K562 (cell line): Measurements from ENCODE around the gene RAB31. TPM values are rescaled to one million over a fixed set of nuclear protein-coding genes. Genes with fewer than 3 reads are reported as not detected.

ENCODE experiments used
- CBX1 ChIP-seq: sonication (generic); IDR thresholded peaks from 2 replicates; pipeline ENCODE4 v1.6.1; 2016; ENCODE audit warnings: antibody characterized with exemption, low read depth, mild to moderate bottlenecking
- CBX8 ChIP-seq: fragments of 200-600 bp; sonication (generic); IDR thresholded peaks from 2 replicates; pipeline ENCODE4 v1.6.1; 2012; ENCODE audit warnings: borderline replicate concordance, mixed run types, low read depth, mild to moderate bottlenecking, moderate library complexity, mixed read lengths, low read length, control low read depth, inconsistent platforms; ENCODE audit not compliant: poor library complexity, severe bottlenecking; ENCODE audit errors: extremely low read depth
- CREB1 ChIP-seq, 2 experiments: sonication (generic) in 1 of 2; formaldehyde crosslinking in 1 of 2; IDR thresholded peaks; 2 replicates each; pipeline versions ENCODE4 v1.6.1 to v1.8.0; 2012 to 2022; ENCODE audit warnings: inconsistent platforms in 1 of 2, mild to moderate bottlenecking in 1 of 2, missing genetic modification reagents in 1 of 2, moderate library complexity in 1 of 2
- CXXC5 ChIP-seq: fragments of 250-450 bp; sonication (Bioruptor Pico); IDR thresholded peaks from 2 replicates; pipeline ENCODE4 v1.8.0; 2022; ENCODE audit warnings: inconsistent platforms, mild to moderate bottlenecking, moderate library complexity
- MEF2A ChIP-seq: IDR thresholded peaks from 2 replicates; pipeline ENCODE4 v1.6.1; 2011; ENCODE audit warnings: low read depth, mild to moderate bottlenecking, low read length, moderate library complexity; ENCODE audit not compliant: control insufficient read depth
- MEIS2 ChIP-seq: fragments of 450-650 bp; IDR thresholded peaks from 2 replicates; pipeline ENCODE4 v1.6.1; 2014; ENCODE audit warnings: mild to moderate bottlenecking; ENCODE audit not compliant: partially characterized antibody
- MLX ChIP-seq, 2 experiments: fragments of 450-650 bp in 1 of 2; sonication (generic) in 1 of 2; formaldehyde crosslinking; conservative IDR thresholded peaks; 2 replicates each; pipeline versions ENCODE4 v1.4.0 to v1.8.1; 2020 to 2022; ENCODE audit warnings: mild to moderate bottlenecking in 1 of 2, missing genetic modification reagents in 1 of 2
- NUFIP1 ChIP-seq: fragments of 450-650 bp; IDR thresholded peaks from 2 replicates; pipeline ENCODE4 v1.6.1; 2018; ENCODE audit not compliant: partially characterized antibody
- RB1 ChIP-seq: fragments of 450-650 bp; IDR thresholded peaks from 2 replicates; pipeline ENCODE4 v1.6.1; 2017; ENCODE audit warnings: low read depth, mild to moderate bottlenecking
- SREBF2 ChIP-seq: sonication (generic); formaldehyde crosslinking; IDR thresholded peaks from 2 replicates; pipeline ENCODE4 v1.4.0; 2020; ENCODE audit warnings: mild to moderate bottlenecking, missing genetic modification reagents
- ZNF124 ChIP-seq: sonication (generic); formaldehyde crosslinking; IDR thresholded peaks from 2 replicates; pipeline ENCODE4 v1.8.1; 2022; ENCODE audit warnings: missing genetic modification reagents
- ZNF354B ChIP-seq: fragments of 250-450 bp; sonication (Bioruptor Pico); IDR thresholded peaks from 2 replicates; pipeline ENCODE4 v1.4.0; 2020
- ZNF436 ChIP-seq: fragments of 250-450, 450-650 bp; sonication (Bioruptor Pico); formaldehyde crosslinking; IDR thresholded peaks from 2 replicates; pipeline ENCODE4 v1.7.0; 2020; ENCODE audit warnings: mild to moderate bottlenecking
- ZNF644 ChIP-seq: fragments of 200-800 bp; sonication (Bioruptor generic); IDR thresholded peaks from 2 replicates; pipeline ENCODE4 v1.6.1; 2016; ENCODE audit warnings: low read depth, missing genetic modification characterization, missing compliant biosample characterization
- ZNF740 ChIP-seq, 3 experiments: fragments of 200-800 bp in 1 of 3; sonication (Bioruptor generic) in 1 of 3; sonication (generic) in 1 of 3; formaldehyde crosslinking in 1 of 3; IDR thresholded peaks; 2 replicates each; pipeline versions ENCODE4 v1.6.1 to v1.8.0; 2016 to 2022; ENCODE audit warnings: mild to moderate bottlenecking in 2 of 3, missing compliant biosample characterization in 2 of 3, missing genetic modification characterization in 2 of 3, missing genetic modification reagents in 1 of 3
- ZNF77 ChIP-seq: fragments of 250-450 bp; sonication (Bioruptor Pico); IDR thresholded peaks from 2 replicates; pipeline ENCODE4 v1.5.0; 2020
- ZNF778 ChIP-seq: fragments of 450-650 bp; formaldehyde crosslinking; IDR thresholded peaks from 2 replicates; pipeline ENCODE4 v1.4.0; 2020; ENCODE audit warnings: mild to moderate bottlenecking, moderate library complexity
- polyA plus RNA-seq, 8 experiments: library from polyadenylated mRNA; depleted of rRNA in 4 of 8; stranded (reverse) in 5 of 8; unstranded in 3 of 8; fragments of >200 nt; fragmentation: Nextera tagmentation in 2 of 8; fragmentation: Illumina TruSeq in 1 of 8; extraction: Ambion mirVana in 2 of 8; extraction: Trizol in 1 of 8; gene quantifications; 2 replicates each; pipeline versions ENCODE4 v1.2.1 to v1.2.3, GENCODE V29; 2011 to 2014; ENCODE audit warnings: inconsistent platforms in 1 of 8, missing spikeins in 1 of 8
- total RNA-seq, 7 experiments: library from RNA; depleted of rRNA in 6 of 7; stranded (reverse); fragments of >200 nt in 6 of 7; fragmentation: Illumina TruSeq in 2 of 7; extraction: Trizol in 2 of 7; gene quantifications; 2 replicates each; pipeline versions ENCODE4 v1.2.1 to v1.2.3, GENCODE V29; 2011 to 2021; ENCODE audit warnings: low replicate concordance in 1 of 7
- TF ChIP-seq, protein P1 (sequence below): fragments of 250-450 bp; sonication (Bioruptor Pico); IDR thresholded peaks from 2 replicates; pipeline ENCODE4 v1.5.0; 2021; ENCODE audit warnings: mild to moderate bottlenecking, moderate library complexity

The RAB31 gene
- total and polyA plus RNA-seq, 9 of the 15 experiments (the other 6 are each of a cell fraction or from before 2014, with no cell fraction given), result 20.7 to 70.4 (median 41.3) TPM

DNA sequence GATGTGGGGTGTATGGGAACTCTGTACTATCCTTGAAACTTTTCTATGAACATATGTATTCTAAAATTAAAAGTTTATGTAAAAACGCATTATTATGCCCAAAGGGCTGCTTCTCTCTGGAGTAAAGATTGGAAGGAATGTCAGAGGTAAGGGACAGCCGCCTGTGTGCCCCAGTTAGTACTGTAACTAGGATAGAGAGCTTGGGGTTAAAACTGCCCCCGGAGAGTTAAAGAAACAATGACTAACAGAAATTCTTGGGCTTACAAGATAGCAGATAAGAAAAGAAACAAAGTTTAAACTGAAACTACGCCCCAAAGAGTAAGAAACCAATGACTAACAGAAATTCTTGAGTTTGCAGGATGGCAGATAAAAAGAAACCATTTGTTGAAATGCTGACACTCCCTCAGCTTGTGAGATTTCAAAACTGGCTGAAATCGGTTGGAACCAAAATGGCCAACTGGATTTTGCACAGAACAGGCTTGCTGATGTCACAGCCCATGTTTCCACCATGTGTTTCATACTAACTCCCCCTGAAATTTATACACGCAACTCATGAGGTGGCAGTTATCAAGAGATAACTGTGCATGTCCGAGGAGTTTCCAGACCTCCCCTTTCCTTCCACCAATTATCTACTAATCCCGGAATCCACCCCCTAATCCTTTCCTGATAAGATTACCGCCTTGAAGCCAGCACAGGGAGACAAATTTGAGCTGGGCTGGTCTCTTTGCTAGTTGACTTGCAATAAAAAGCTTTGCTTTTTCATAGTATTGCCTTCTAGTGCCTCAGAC is 169.0 kb downstream of the RAB31 start (continued):
- TF ChIP-seq, protein P1, sequence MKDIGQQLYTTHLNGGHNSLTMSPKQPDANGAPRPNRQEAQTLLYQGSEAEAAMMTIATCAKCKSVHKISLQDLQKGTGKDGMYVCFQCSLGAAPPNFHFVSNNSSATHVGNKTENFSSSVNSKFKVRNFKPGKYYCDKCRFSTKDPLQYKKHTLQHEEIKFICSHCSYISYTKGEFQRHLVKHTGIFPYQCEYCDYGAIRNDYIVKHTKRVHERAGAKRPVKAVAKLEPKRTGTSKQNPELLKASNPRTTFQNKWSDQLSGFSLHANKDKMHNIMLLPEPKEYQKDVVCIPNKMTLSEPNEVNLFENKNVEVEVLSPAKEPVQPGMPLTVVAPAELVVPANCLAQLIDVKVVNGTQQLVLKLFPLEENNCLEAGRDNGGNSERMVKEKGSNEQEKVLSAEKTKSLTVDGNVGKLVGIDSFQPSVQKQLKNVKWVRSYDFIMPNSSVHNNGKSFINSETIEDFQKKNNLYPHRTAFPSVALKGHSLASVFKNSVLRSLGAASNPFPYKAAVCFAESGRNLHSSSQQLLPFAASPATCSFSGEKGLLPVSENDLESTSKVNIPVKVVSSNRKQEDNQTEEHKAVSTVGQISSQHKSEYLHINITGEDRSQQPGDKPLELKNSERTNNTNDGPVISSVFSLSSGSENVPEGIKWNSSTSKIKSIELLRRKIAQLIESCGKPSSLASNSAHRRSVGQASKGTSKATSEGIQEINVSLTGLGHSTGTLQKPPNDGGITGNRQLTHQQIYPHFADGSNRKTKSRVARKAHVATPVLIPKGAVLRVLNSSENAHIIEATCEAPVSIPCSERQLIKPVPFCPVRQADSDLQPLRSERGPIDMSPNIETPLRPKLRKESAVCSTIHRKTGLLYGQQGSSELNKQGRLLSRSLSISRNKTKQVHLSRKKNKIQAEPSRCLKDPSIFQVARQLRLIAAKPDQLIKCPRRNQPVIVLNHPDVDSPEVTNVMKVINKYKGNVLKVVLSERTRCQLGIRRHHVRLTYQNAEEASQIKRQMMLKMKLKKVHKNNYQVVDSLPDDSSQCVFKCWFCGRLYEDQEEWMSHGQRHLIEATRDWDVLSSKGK (CRISPR knock-in tag), result no peak
- no peak for TF ChIP-seq ZNF778
- no peak for TF ChIP-seq SREBF2 (CRISPR knock-in tag)
- TF ChIP-seq CBX8, result no peak
- no peak for TF ChIP-seq ZNF436 (CRISPR knock-in tag)
- peak; percentile 93 for TF ChIP-seq CXXC5
- no peak for TF ChIP-seq CBX1
- TF ChIP-seq ZNF354B, result no peak
- no peak for TF ChIP-seq ZNF740 (CRISPR knock-in tag; IDR thresholded peaks at IDR 0.05)
- TF ChIP-seq ZNF740 (tag; IDR thresholded peaks at IDR 0.05), result no peak; a peak in 2 of 4 replicates
- no peak for TF ChIP-seq ZNF124
- no peak for TF ChIP-seq ZNF77 (CRISPR knock-in tag)
- peak; percentile 89 for TF ChIP-seq CREB1 (IDR thresholded peaks at IDR 0.05)
- TF ChIP-seq CREB1 (CRISPR knock-in tag; IDR thresholded peaks at IDR 0.05), result peak; percentile 68; the same call in 1 of the 2 replicates
- TF ChIP-seq MEIS2, result no peak
- TF ChIP-seq NUFIP1, result no peak
- TF ChIP-seq MLX (CRISPR knock-in tag; conservative IDR thresholded peaks at IDR 0.05), result no peak
- peak; percentile 65; the same call in 1 of the 2 replicates for TF ChIP-seq ZNF644 (tag)
- TF ChIP-seq RB1, result no peak
- TF ChIP-seq MEF2A, result no peak
